H1 (cell line): Measurements from ENCODE around the gene APEH. TPM values are rescaled to one million over a fixed set of nuclear protein-coding genes. Genes with fewer than 3 reads are reported as not detected.

Experiments
- CTCF ChIA-PET: fragments of 300-600 bp; sonication (Branson Sonifier 250); formaldehyde crosslinking; loops from one replicate; lab custom pipeline; 2021; ENCODE audit not compliant: partially characterized antibody; lab: Charles Lee
- POLR2A ChIA-PET: fragments of 300-600 bp; sonication (Branson Sonifier 250); formaldehyde crosslinking; loops from one replicate; lab custom pipeline; 2021; ENCODE audit warnings: inconsistent platforms; ENCODE audit not compliant: partially characterized antibody; lab: Charles Lee
- DNase-seq, 2 experiments: peaks; one replicate each; pipeline versions ENCODE4 v3.0.0 to v3.0.0-alpha.2; 2010 to 2022; ENCODE audit warnings: low spot score in 2 of 2, low read depth in 1 of 2, mixed read lengths in 1 of 2
- FAIRE-seq: peaks from 2 replicates; lab custom pipeline; 2011; peaks lifted over from hg19 to GRCh38; lab: Jason Lieb, UNC
- H2AFZ ChIP-seq: 2 replicates; pipeline ENCODE4 v1.8.1; 2012; ENCODE audit warnings: low read length, inconsistent platforms
- H2AK5ac ChIP-seq: 2 replicates; pipeline ENCODE4 v1.6.1; 2013; ENCODE audit warnings: low read depth, low read length
- H2BK120ac ChIP-seq: replicated peaks from 2 replicates; pipeline ENCODE3; 2013; ENCODE audit warnings: low read depth, low read length, inconsistent platforms
- H2BK12ac ChIP-seq: 2 replicates; pipeline ENCODE4 v1.6.1; 2013; ENCODE audit warnings: low read depth, low read length
- H2BK15ac ChIP-seq: 2 replicates; pipeline ENCODE4 v1.6.1; 2013; ENCODE audit warnings: low read length
- H2BK20ac ChIP-seq: 2 replicates; pipeline ENCODE4 v1.6.1; 2013; ENCODE audit warnings: low read length
- H2BK5ac ChIP-seq: 2 replicates; pipeline ENCODE4 v1.6.1; 2013; ENCODE audit warnings: low read depth, low read length
- H3K14ac ChIP-seq: 2 replicates; pipeline ENCODE4 v1.6.1; 2013; ENCODE audit warnings: inconsistent platforms; ENCODE audit not compliant: insufficient read length
- H3K18ac ChIP-seq: 2 replicates; pipeline ENCODE4 v1.6.1; 2013; ENCODE audit warnings: low read length; ENCODE audit errors: extremely low read depth
- H3K23ac ChIP-seq: 2 replicates; pipeline ENCODE4 v1.6.1; 2013; ENCODE audit warnings: inconsistent platforms; ENCODE audit not compliant: insufficient read length
- H3K23me2 ChIP-seq: 2 replicates; pipeline ENCODE4 v1.6.1; 2013; ENCODE audit warnings: low read depth, low read length
- H3K27ac ChIP-seq: 2 replicates; pipeline ENCODE4 v1.6.1; 2011; ENCODE audit warnings: low read depth, low read length, inconsistent platforms
- H3K27me3 ChIP-seq, 4 experiments: replicated peaks in 1 of 4; 1 replicate in 1 of 4; 2 replicates in 3 of 4; pipeline versions ENCODE4 v1.6.1 to v1.8.1; 2011 to 2013; ENCODE audit warnings: low read length in 3 of 4, mild to moderate bottlenecking in 3 of 4, inconsistent platforms in 2 of 4, mixed read lengths in 2 of 4, moderate library complexity in 1 of 4; ENCODE audit not compliant: control insufficient read depth in 3 of 4, insufficient read depth in 3 of 4; ENCODE audit errors: extremely low read depth in 1 of 4
- H3K36me3 ChIP-seq, 4 experiments: 2 replicates each; pipeline versions ENCODE4 v1.6.1 to v1.8.1; 2011 to 2013; ENCODE audit warnings: mild to moderate bottlenecking in 4 of 4, low read length in 3 of 4, moderate library complexity in 2 of 4, control low read depth in 1 of 4, inconsistent platforms in 1 of 4; ENCODE audit not compliant: insufficient read depth in 4 of 4, control insufficient read depth in 2 of 4
- H3K4ac ChIP-seq: replicated peaks from 2 replicates; pipeline ENCODE3; 2013; ENCODE audit warnings: low read length, low read depth, mixed read lengths, inconsistent platforms; ENCODE audit not compliant: insufficient read length
- H3K4me1 ChIP-seq, 4 experiments: replicated peaks in 1 of 4; 1 replicate in 1 of 4; 2 replicates in 3 of 4; pipeline versions ENCODE4 v1.6.1 to v1.8.1; 2011 to 2013; ENCODE audit warnings: low read length in 3 of 4, inconsistent platforms in 2 of 4, mixed read lengths in 1 of 4; ENCODE audit not compliant: insufficient read depth in 4 of 4, control insufficient read depth in 3 of 4
- H3K4me2 ChIP-seq, 2 experiments: 2 replicates each; pipeline versions ENCODE4 v1.6.1 to v1.8.1; 2011 to 2013; ENCODE audit warnings: low read depth in 2 of 2, low read length in 2 of 2, control low read depth in 1 of 2, inconsistent platforms in 1 of 2, mild to moderate bottlenecking in 1 of 2; ENCODE audit not compliant: insufficient read depth in 1 of 2
- H3K4me3 ChIP-seq, 4 experiments: fragments of 200-600, 300-600 bp in 1 of 4; sonication (generic), shearing (Covaris generic), sonication (Bioruptor Twin) in 1 of 4; 2 replicates each; pipeline versions ENCODE4 v1.5.1 to v1.8.1; 2011 to 2016; ENCODE audit warnings: low read length in 4 of 4, low read depth in 3 of 4, control low read depth in 2 of 4, inconsistent platforms in 2 of 4, mild to moderate bottlenecking in 2 of 4, mixed read lengths in 1 of 4, moderate library complexity in 1 of 4; ENCODE audit not compliant: insufficient read depth in 2 of 4; ENCODE audit errors: extremely low read depth in 1 of 4
- H3K56ac ChIP-seq: replicated peaks from 2 replicates; pipeline ENCODE3; 2013; ENCODE audit warnings: low read depth, mild to moderate bottlenecking, mixed read lengths, low read length, inconsistent platforms; ENCODE audit not compliant: insufficient read length
- H3K79me1 ChIP-seq: 2 replicates; pipeline ENCODE4 v1.6.1; 2013; ENCODE audit warnings: low read depth, low read length, control low read depth
- H3K79me2 ChIP-seq, 2 experiments: 2 replicates each; pipeline versions ENCODE4 v1.6.1 to v1.8.1; 2012 to 2013; ENCODE audit warnings: low read length in 2 of 2, mild to moderate bottlenecking in 2 of 2, inconsistent platforms in 1 of 2; ENCODE audit not compliant: insufficient read depth in 2 of 2, control insufficient read depth in 1 of 2
- H3K9ac ChIP-seq, 4 experiments: replicated peaks in 1 of 4; 1 replicate in 1 of 4; 2 replicates in 3 of 4; pipeline versions ENCODE4 v1.6.1 to v1.8.1; 2011 to 2013; ENCODE audit warnings: low read depth in 3 of 4, low read length in 3 of 4, control low read depth in 2 of 4, mild to moderate bottlenecking in 2 of 4, moderate library complexity in 2 of 4, inconsistent platforms in 1 of 4; ENCODE audit errors: extremely low read depth in 1 of 4
- H3K9me3 ChIP-seq, 2 experiments: 2 replicates each; pipeline versions ENCODE4 v1.6.1 to v1.8.1; 2012 to 2013; ENCODE audit warnings: mild to moderate bottlenecking in 2 of 2, moderate library complexity in 2 of 2, control low read depth in 1 of 2, inconsistent platforms in 1 of 2, low read depth in 1 of 2, low read length in 1 of 2, mixed read lengths in 1 of 2; ENCODE audit not compliant: insufficient read depth in 2 of 2
- H4K20me1 ChIP-seq, 2 experiments: replicated peaks in 1 of 2; 2 replicates each; pipeline versions ENCODE3 to v1.8.1; 2011 to 2013; ENCODE audit warnings: inconsistent platforms in 2 of 2, low read length in 2 of 2, mild to moderate bottlenecking in 1 of 2; ENCODE audit not compliant: insufficient read depth in 2 of 2, control insufficient read depth in 1 of 2
- H4K5ac ChIP-seq: 2 replicates; pipeline ENCODE4 v1.6.1; 2013; ENCODE audit warnings: low read length, low read depth, mixed read lengths, inconsistent platforms; ENCODE audit not compliant: insufficient read length
- H4K8ac ChIP-seq: 2 replicates; pipeline ENCODE4 v1.8.0; 2013; ENCODE audit warnings: mild to moderate bottlenecking, moderate library complexity, low read length, inconsistent platforms; ENCODE audit not compliant: insufficient read depth; ENCODE audit errors: extremely low read depth
- H4K91ac ChIP-seq: replicated peaks from 2 replicates; pipeline ENCODE3; 2013; ENCODE audit warnings: low read length, mixed read lengths, inconsistent platforms; ENCODE audit not compliant: insufficient read length
- FOSL1 ChIP-seq: IDR thresholded peaks from 2 replicates; pipeline ENCODE4 v1.6.1; 2011; ENCODE audit warnings: mild to moderate bottlenecking, low read depth, low read length, moderate library complexity; ENCODE audit not compliant: insufficient read depth
- KDM1A ChIP-seq: fragments of 200-600, 300-600 bp; sonication (generic); IDR thresholded peaks from 2 replicates; pipeline ENCODE4 v1.7.1; 2016; ENCODE audit warnings: mild to moderate bottlenecking, low read length, borderline replicate concordance
- POLR2AphosphoS5 ChIP-seq: IDR thresholded peaks from 2 replicates; pipeline ENCODE4 v1.6.1; 2011; ENCODE audit warnings: low read depth, low read length
- POU5F1 ChIP-seq: IDR thresholded peaks from 2 replicates; pipeline ENCODE4 v1.6.1; 2011; ENCODE audit warnings: low read depth, mild to moderate bottlenecking, low read length, moderate library complexity
- SUZ12 ChIP-seq: fragments of 200-600 bp; sonication (generic); IDR thresholded peaks from 2 replicates; pipeline ENCODE4 v1.6.1; 2012; ENCODE audit warnings: mild to moderate bottlenecking, inconsistent platforms, low read length, moderate library complexity, mixed read lengths
- WGBS, 2 experiments: shearing (Covaris generic) in 1 of 2; methylation state at CpG; one replicate each; pipeline versions ENCODE4 v1.1.6 to v1.1.7; 2013 to 2015; ENCODE audit warnings: low lambda C conversion rate in 2 of 2, mixed read lengths in 2 of 2, inconsistent platforms in 1 of 2, low coverage in 1 of 2, missing lambda C conversion rate in 1 of 2; ENCODE audit not compliant: insufficient replicate concordance in 2 of 2, insufficient coverage in 1 of 2, insufficient read length in 1 of 2; ENCODE audit errors: extremely low coverage in 1 of 2, missing lambda C conversion rate in 1 of 2; 5-methylcytosine and 5-hydroxymethylcytosine counted together
- polyA plus RNA-seq, 7 experiments: library from polyadenylated mRNA; depleted of rRNA in 3 of 7; stranded (reverse) in 5 of 7; unstranded in 2 of 7; fragments of >200 nt in 5 of 7; fragments of 200-250 nt in 2 of 7; gene quantifications; 1 replicate in 5 of 7; 2 replicates in 1 of 7; 4 replicates in 1 of 7; pipeline versions ENCODE4 v1.2.1 to v1.2.3, GENCODE V29; 2011 to 2013; ENCODE audit warnings: missing spikeins in 2 of 7, mixed read lengths in 2 of 7
- total RNA-seq: library from RNA; stranded (reverse); fragmentation: NEBNext Ultra II Directional; extraction: Animal tissue kit (Norgen Biotek cat#: 25700); gene quantifications from 2 replicates; pipeline ENCODE4 v1.2.1, GENCODE V29; 2021
- TF ChIP-seq, protein P1 (sequence below): IDR thresholded peaks from 2 replicates; pipeline ENCODE4 v1.6.1; 2012; ENCODE audit warnings: inconsistent platforms

The APEH gene
- total and polyA plus RNA-seq, 2 of the 8 experiments (the other 6 are each of a cell fraction or from before 2014, with no cell fraction given), result 222 to 260 TPM

DNA sequence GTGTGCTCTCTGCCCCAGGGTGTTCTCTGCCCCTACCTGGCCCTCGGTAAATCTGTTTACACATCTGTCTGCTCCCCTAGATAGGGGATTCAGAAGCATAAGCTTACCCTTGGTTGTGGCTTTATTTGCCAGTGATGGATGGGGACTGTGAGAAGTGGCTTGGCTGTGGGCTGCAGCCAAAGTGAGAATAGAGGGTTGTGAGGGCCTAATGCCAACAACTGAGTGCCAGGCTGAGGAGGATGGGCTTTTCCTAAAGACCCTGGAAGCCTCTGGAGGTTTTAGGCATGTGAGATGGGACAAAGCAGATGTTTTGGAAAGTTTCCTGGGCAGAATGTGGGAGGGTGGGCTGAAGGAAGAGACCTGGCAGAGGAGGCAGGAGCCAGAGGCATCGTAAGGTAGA is 15.4 kb upstream of the APEH start:
- Histone ChIP-seq H3K56ac (no peak overlapping the region), H2AFZ (no peak overlapping the region), H3K79me2 (no peaks in the 10 kb centered on the region), H3K79me1 (no peaks in the 10 kb centered on the region; the same call in 1 of the 2 replicates), H2BK120ac (no peak overlapping the region), H3K27ac (no peak overlapping the region), H3K23ac (no peak overlapping the region), H3K4me2 (no peak overlapping the region), H4K8ac (no peak overlapping the region), H3K27me3 (no peaks in the 10 kb centered on the region), H3K9ac (no peak overlapping the region), H3K18ac (no peak overlapping the region), H2BK5ac (no peak overlapping the region), H2AK5ac (no peak overlapping the region), H4K20me1 (no peaks in the 10 kb centered on the region), H3K36me3 (no peaks in the 10 kb centered on the region), H3K4ac (no peak overlapping the region), H2BK15ac (no peak overlapping the region), H4K5ac (no peak overlapping the region), H2BK12ac (no peak overlapping the region)
- CTCF ChIA-PET, result interaction anchor here (1.0 to 7.9 kb wide), 3 partner anchors 19 to 42 kb away, joined by 3 to 39 read pairs (median 3); no protein-coding TSS in a partner anchor
- POLR2A ChIA-PET, result no interaction called here
- TF ChIP-seq POU5F1, result no peak
- no peak for TF ChIP-seq SUZ12
- no peak for TF ChIP-seq FOSL1
- no peak for TF ChIP-seq KDM1A
- TF ChIP-seq, protein P1, sequence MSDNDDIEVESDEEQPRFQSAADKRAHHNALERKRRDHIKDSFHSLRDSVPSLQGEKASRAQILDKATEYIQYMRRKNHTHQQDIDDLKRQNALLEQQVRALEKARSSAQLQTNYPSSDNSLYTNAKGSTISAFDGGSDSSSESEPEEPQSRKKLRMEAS, result no peak
- TF ChIP-seq POLR2AphosphoS5, result no peak
- TF ChIP-seq, all 59 proteins: peak for 0
- no peak overlapping the region for H2BK20ac ChIP-seq
- DNase-seq, result no peak
- H4K91ac ChIP-seq, result no peak overlapping the region
- no peak overlapping the region for H3K14ac ChIP-seq
- no peaks in the 10 kb centered on the region for H3K4me1 ChIP-seq
- no peaks in the 10 kb centered on the region for H3K9me3 ChIP-seq
- no peak overlapping the region for H3K4me3 ChIP-seq
- FAIRE-seq, result no peak
- 90% methylated on average over 2 of the region's 2 CpGs; no CpG with 5 or more reads in 1 of the 2 experiments for WGBS, 2 experiments
- no peaks in the 10 kb centered on the region for H3K23me2 ChIP-seq
